Effector CD8-positive, alpha-beta T cell (primary cell): ENCODE results near the gene DBNDD1.
"Not testable (repeated sequence)": the region's sequence is repeated elsewhere in the genome, so short reads cannot be mapped to it uniquely, and the experiment has no call there.

ENCODE experiments used
- DNase-seq: peaks from one replicate; lab custom pipeline; 2025; lab: John Stamatoyannopoulos, UW

The DBNDD1 gene

GRCh38 chr16:90011508-90011819, 7.8 kb downstream of the DBNDD1 start:
- DNase-seq, result no peak

- no peak for DNase-seq
Measured at GRCh38 chr16:90010676-90011507, 8.4 kb downstream of the DBNDD1 start.

GRCh38 chr16:90009172-90009899, 9.9 kb downstream of the DBNDD1 start:
- no peak for DNase-seq

DNA sequence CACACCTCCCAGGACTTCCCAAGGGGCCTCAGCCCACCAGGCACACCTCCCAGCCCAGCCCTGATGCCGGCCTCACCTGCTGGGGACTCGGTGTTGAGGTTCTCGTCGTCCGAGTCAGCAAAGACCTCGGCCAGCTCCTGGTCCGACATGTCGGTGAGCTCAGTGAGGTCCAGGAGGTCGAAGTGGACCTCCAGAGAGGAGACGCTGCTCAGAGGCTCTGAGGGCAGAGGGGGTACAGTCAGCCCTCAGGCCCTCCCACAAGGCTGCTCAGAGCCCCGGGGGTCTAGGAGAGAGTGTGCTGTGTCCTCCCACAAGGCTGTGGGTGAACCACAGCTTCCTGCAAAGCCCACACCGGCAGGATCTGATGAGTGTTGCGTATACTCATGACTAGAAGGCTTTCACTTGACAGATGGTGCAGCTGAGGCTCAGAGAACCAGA, 10.5 kb downstream of the DBNDD1 start:
- DNase-seq, result peak; percentile 32

DNA sequence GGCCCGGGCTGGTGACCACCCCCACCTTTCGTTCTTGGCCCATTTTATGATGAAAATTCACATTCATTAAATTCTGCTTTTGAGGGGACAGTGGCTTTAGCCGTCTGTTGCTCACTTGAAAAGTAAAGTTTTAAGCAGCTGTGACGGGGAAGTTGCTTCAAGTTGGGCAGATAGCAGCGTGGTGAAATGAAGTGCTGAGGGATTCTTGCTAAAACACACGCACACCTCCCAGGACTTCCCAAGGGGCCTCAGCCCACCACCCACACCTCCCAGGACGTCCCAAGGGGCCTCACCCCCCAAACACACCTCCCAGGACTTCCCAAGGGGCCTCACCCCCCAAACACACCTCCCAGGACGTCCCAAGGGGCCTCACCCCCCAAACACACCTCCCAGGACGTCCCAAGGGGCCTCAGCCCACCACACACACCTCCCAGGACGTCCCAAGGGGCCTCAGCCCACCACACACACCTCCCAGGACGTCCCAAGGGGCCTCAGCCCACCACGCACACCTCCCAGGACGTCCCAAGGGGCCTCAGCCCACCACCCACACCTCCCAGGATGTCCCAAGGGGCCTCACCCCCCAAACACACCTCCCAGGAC, 11.5 kb downstream of the DBNDD1 start:
- DNase-seq, result not testable (repeated sequence)

DNA sequence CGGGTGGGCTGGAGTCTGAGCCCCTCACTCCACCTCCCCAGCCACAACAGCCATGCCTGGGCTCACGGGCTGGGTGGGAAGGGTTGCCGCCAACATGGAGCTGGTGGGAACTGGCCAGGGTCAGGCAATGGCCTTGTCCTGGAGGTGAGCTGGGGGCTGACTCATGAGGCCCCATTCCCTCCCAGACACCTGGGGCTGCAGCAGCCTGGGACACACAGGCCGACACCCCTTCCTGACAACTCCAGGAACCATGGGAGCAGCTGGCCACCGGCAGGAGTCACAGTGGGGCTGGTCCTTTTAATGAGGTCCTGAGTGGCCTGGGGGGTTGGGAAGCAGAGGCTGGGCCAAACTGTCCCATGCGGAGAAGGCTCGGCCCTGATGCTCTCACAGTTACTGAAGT, 12.2 kb downstream of the DBNDD1 start:
- no peak for DNase-seq

- no peak for DNase-seq
Measured at GRCh38 chr16:90005956-90006663, 13.1 kb downstream of the DBNDD1 start.

DNA sequence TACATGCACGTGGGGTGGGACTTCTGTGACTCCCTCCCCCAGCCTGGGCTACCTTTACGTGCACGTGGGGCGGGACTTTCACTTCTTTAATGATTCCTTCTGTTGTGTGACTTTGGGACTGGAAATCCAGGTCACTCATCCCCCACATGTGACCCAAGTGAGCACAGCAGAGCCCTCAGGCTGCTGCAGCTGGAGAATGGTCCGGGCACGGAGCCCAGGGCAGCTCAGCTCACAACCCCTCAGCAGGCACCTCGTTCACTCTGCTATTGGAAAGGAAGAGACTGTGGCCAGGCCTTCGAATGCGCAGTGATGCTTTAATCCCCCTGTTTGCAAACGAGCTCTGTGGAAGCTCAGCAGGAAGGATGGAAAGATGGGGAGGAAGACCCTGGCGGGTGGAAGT, 14.7 kb downstream of the DBNDD1 start:
- DNase-seq, result no peak

DNA sequence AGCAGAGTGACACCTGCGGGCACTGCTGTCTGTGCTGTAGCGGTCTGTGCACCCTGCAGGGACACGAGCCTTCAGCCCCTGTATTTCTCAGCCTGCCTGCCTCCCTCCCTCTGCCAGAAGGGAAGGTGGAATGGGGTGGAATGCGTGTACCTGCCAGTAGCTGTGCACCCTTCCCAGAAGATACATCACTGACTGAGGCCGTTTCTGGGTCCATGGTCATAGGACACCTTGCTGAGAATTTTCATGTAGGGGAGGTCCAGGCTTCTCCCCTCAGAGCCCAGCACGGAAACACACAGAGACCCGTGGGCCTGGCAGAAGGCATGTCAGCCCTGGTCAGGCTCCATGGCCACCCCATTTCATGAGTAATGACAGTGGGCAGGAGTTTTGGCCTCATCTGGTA, 16.5 kb downstream of the DBNDD1 start:
- no peak for DNase-seq

DNA sequence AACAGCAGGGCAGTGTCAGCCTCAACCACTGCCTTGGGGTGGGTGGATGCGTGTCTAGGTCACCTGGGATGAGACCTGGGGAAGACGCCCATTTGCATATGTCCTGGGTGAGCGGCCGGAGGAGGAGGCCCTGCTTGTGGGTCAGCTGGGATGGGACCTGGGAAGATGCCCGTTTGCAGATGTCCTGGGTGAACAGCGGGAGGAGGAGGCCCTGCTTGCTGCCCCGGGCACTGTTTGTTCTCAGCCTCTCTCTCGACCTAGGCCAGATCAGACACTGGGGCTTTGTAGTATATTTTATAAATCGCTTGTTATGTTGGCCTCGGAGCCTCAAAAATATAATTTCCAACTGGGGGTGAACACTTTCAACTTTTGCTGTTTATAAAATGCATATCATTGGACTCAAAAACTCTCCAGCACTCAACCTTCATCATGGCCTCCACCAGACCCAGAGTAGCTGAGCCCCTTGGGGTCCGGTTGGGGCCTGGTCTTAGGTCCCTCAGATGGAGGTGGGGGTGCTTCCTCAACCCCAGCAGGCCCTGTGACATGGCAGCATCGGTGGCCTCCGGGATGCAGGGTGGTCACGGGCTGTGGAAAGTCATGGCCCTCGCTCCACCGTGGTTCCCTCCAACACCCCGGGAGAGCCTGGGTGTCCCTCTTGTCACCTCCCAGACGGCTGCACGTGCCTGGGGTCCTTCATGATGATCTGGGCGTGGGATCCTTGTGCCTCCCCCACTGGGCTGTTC, 17.3 kb downstream of the DBNDD1 start:
- no peak for DNase-seq

DNA sequence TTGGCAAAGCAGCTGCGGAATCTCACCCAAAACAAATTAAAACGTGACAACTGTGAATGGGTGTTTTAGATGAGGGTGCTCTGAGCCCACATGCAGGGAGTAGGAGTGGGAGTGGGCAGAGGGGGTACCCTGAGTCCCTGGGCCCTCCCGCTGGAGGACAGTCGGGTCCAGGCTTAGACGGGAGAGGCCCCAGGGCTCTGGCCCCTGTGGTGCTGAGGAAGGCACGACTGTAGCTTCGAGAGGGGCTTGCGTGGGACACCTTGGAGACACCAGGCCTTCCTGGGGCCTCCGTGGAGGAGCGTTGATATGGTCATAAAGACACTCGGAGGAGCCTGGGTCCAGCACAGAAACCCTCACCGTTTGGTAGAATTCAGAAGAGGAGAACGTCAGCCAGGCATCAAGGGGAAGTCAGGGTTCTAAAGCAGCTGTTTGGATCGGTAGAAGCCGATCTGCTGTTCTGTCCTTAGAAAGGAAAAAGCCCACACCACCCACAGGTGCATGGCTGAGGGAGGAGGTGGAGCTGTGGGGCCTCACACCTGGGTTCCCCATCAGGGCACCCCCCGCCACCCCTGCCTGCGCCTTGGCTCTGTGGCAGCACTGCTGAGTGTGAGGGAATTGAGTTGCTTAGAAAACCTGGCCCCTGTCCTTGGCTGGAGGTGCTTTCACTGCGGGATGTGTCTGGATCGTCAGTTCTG, 18.4 kb downstream of the DBNDD1 start:
- no peak for DNase-seq

GRCh38 chr16:89999831-90000574, 19.3 kb downstream of the DBNDD1 start:
- DNase-seq, result no peak

- no peak for DNase-seq
Measured at GRCh38 chr16:89996178-89996489, 23.1 kb downstream of the DBNDD1 start.

- peak; percentile 59 for DNase-seq
Measured at GRCh38 chr16:89995475-89996177, 23.6 kb downstream of the DBNDD1 start.

DNA sequence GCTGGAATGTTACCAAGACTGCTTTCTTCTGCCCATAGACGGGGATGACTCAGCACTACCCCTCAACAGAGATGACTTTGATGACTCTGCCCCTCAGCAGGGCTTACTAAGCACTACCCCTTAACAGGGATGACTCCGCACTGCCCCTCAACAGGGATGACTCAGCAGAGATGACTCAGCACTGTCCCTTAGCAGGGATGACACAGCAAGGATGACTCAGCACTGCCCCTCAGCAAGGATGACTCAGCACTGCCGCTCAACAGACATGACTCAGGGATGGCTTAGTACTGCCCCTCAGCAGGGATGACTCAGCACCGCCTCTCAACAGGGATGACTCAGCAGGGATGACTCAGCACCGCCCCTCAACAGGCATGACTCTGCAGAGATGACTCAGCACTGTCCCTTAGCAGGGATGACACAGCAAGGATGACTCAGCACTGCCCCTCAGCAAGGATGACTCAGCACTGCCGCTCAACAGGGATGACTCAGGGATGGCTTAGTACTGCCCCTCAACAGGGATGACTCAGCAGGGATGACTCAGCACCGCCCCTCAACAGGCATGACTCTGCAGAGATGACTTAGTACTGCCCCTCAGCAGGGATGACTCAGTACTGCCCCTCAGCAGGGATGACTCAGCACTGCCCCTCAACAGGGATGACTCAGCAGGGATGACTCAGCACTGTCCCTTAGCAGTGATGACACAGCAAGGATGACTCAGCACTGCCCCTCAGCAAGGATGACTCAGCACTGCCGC, 24.4 kb downstream of the DBNDD1 start:
- DNase-seq, result peak; percentile 59

DNA sequence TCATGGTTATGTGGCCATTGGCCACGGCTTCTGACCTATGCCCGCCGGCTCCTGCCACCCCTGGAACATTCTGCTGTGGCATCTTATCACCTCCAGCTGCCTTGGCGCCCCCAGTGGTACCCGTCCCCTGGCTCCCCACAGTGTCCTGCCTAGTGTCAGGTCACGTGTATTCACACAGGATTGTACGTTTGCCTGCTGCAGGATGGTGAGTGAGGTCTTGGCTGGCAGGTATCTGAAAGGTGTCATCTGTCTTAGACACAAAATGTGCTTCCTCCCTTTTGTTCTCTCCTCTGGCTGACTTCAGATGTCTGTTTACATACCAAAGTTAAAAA, 24.9 kb downstream of the DBNDD1 start:
- no peak for DNase-seq

DNA sequence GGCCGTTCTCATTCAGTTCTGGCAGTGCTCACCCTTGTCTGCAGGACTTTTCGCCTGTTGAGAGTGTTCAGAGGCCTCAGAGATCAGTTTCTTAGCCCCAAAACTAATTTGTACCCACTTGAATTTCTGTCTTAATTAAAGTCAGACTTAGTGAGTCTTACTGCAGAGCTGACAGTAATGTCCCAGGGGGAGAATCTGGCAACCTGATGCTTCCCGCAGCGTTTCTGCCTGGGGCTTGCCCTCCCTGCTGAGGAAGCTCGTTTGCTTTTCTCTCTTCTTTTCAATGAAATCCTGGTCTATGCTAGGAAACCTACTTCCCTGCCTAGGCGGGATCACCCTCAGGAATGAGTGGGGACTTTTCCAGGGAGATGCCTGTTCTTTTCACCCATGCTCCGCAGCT, 25.3 kb downstream of the DBNDD1 start:
- no peak for DNase-seq

DNA sequence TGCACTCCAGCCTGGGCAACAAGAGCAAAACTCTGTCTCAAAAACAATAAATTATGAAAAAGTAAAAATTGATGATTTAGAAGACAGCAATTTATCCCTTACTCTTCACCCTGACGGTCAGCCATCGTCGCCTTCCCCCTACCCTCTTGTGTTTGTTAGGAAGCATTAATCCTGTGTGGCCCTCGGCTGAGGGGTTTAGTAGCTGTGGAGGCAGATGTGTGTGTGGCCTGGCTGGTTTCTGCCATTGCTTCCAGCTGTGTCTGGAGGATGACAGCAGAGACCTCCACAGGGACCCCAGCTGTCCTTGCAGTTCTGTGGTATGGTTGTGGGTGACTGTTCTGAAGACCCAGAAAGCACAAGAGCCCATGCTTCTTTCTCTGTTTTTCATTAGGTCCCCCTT, 25.9 kb downstream of the DBNDD1 start:
- DNase-seq, result no peak

GRCh38 chr16:89990799-89991198, 28.5 kb downstream of the DBNDD1 start:
- DNase-seq, result no peak
